ENCODE results near the gene MED16. TPM values are rescaled to one million over a fixed set of nuclear protein-coding genes. Genes with fewer than 3 reads are reported as not detected.

MED16 gene
- total and polyA plus RNA-seq, 2 of the 13 experiments (the other 11 are each of a cell fraction or from before 2014, with no cell fraction given): 13.3 to 14.8 TPM

GRCh38 chr19:942133-942645 is 49.2 kb upstream of the MED16 start:
- POLR2A ChIA-PET: interaction anchor here (2.6 kb wide), 1 partner anchor 10 kb away, joined by 18 read pairs; no protein-coding TSS in a partner anchor
- CTCF ChIA-PET (ENCODE audit: low intra/inter-chr PET ratio, low total read pairs): no interaction called here
- H3K79me2 ChIP-seq (ENCODE audit: insufficient read depth, low read length): peaks cover 80% of the 10 kb centered on the region
- TF ChIP-seq KDM5A (IDR thresholded peaks at IDR 0.05; ENCODE audit: borderline replicate concordance, low read length) (no peak), HNRNPH1 (optimal IDR thresholded peaks at IDR 0.05; ENCODE audit: low read depth, low read length) (no peak), U2AF1 (optimal IDR thresholded peaks at IDR 0.05; ENCODE audit: low read depth, low read length) (no peak), HNF1A (IDR thresholded peaks at IDR 0.05; ENCODE audit: low read depth) (no peak), HNF1A (CRISPR knock-in tag; IDR thresholded peaks at IDR 0.05; ENCODE audit: borderline replicate concordance) (no peak), AGO2 (optimal IDR thresholded peaks at IDR 0.05; ENCODE audit: low read depth, low read length) (peak; percentile 81), ARID4A (CRISPR knock-in tag; IDR thresholded peaks at IDR 0.05; ENCODE audit: borderline replicate concordance) (0 out of 2 replicates have a peak, but pooled peaks have one; percentile 7), AFF4 (CRISPR knock-in tag; IDR thresholded peaks at IDR 0.05) (no peak)

More at GRCh38 chr19:942133-942645, 49.2 kb upstream of the MED16 start:
- ATAC-seq: no peak
- 97% methylated on average over 29 of the region's 32 CpGs for WGBS (ENCODE audit: low lambda C conversion rate)
- no peak overlapping the region for H3K4me2 ChIP-seq (ENCODE audit: low read depth, low read length)
- no peak overlapping the region for H2AFZ ChIP-seq (ENCODE audit: low read length)
- in situ Hi-C loops (cut with HindIII; ENCODE audit: extremely low pct_ligation_motif_present, low pct_unique_long_range_greater_than_20kb) (no loop called here), intact Hi-C loops (cut with micrococcal nuclease; ENCODE audit: unreplicated experiment) (no loop called here)
- H4K20me1 ChIP-seq (ENCODE audit: insufficient read depth, low read length): peaks cover 79% of the 10 kb centered on the region; the same call in 1 of the 2 replicates
- no peaks in the 10 kb centered on the region for H3K9me3 ChIP-seq (ENCODE audit: low read length)
- H3K27me3 ChIP-seq (ENCODE audit: control insufficient read depth in 1 of 2, insufficient read depth in 2 of 2, low read length in 2 of 2): no peaks in the 10 kb centered on the region; a peak in 1 of 5 replicates
- no peak overlapping the region for H3K27ac ChIP-seq (ENCODE audit: extremely low read length, insufficient read depth, low read length)
- H3K36me3 ChIP-seq (replicated peaks in 1 of 2; ENCODE audit: control insufficient read depth in 1 of 2, insufficient read depth in 2 of 2, low read length in 2 of 2): peaks cover 28 to 75% of the 10 kb centered on the region in 2 experiments
- no TSS peak for BruUV-seq (replicated peaks)
- H3K4me3 ChIP-seq (replicated peaks in 1 of 3; ENCODE audit: insufficient read depth in 1 of 3, low read depth in 2 of 3, low read length in 3 of 3): no peak overlapping the region
- no peak for DNase-seq (ENCODE audit: low spot score)
- FAIRE-seq: no peak
- no peak overlapping the region for H3K9ac ChIP-seq (ENCODE audit: insufficient read depth, low read depth, low read length)
- H3K4me1 ChIP-seq (ENCODE audit: insufficient read depth, low read length): peaks cover 42% of the 10 kb centered on the region
